Uterus (tissue), 4 donors: ENCODE measurements around the gene GRK3. TPM values are rescaled to one million over a fixed set of nuclear protein-coding genes. Genes with fewer than 3 reads are reported as not detected.
A peak's percentile ranks its signal among the peaks of the same experiment; 100 is the strongest.
"Not testable (repeated sequence)": the region's sequence is repeated elsewhere in the genome, so short reads cannot be mapped to it uniquely, and the experiment has no call there.

Experiments used
- DNase-seq, 2 donors: peaks; one replicate each; pipeline ENCODE4 v3.0.0-alpha.2; 2019 to 2020
- H3K27ac ChIP-seq, 2 donors: fragments of 200-600 bp; sonication (generic); 1 replicate in 1 of 2; 2 replicates in 1 of 2; pipeline ENCODE4 v1.5.1; 2016 to 2018
- H3K27me3 ChIP-seq, 2 donors: fragments of 200-600 bp; sonication (generic); one replicate each; pipeline ENCODE4 v1.5.1; 2018 to 2019; ENCODE audit warnings: control low read depth in 1 of 2
- H3K36me3 ChIP-seq, 2 donors: fragments of 200-600 bp; sonication (generic); one replicate each; pipeline ENCODE4 v1.5.1; 2019; ENCODE audit warnings: control low read depth in 1 of 2
- H3K4me1 ChIP-seq, 2 donors: fragments of 200-600 bp; sonication (generic); one replicate each; pipeline ENCODE4 v1.5.1; 2018 to 2019; ENCODE audit warnings: control low read depth in 1 of 2
- H3K4me3 ChIP-seq, 2 donors: fragments of 200-600 bp; sonication (generic); 1 replicate in 1 of 2; 2 replicates in 1 of 2; pipeline ENCODE4 v1.5.1; 2018 to 2019; ENCODE audit warnings: mild to moderate bottlenecking in 1 of 2
- H3K9me3 ChIP-seq, 2 donors: fragments of 200-600 bp; sonication (generic); one replicate each; pipeline ENCODE4 v1.5.1; 2019; ENCODE audit warnings: control low read depth in 1 of 2
- POLR2A ChIP-seq, 2 donors: fragments of 450-650 bp; IDR thresholded peaks; one replicate each; pipeline ENCODE4 v1.6.1; 2016; ENCODE audit warnings: antibody characterized with exemption in 2 of 2, mild to moderate bottlenecking in 1 of 2, moderate library complexity in 1 of 2
- intact Hi-C: fragments of 100-400 bp; cut with DNase I; formaldehyde crosslinking; loops from one replicate; pipeline ENCODE4 v1.15.1; 2023; ENCODE audit warnings: low total_unique reads
- total RNA-seq, 4 donors: library from RNA; depleted of rRNA in 3 of 4; stranded (reverse); fragments of >200 nt in 3 of 4; gene quantifications; one replicate each; pipeline versions ENCODE4 v1.1.0 to v1.2.4, GENCODE V29; 2014 to 2023
- TF ChIP-seq, protein P1 (sequence below), 4 experiments: fragments of 200-600 bp in 2 of 4; fragments of 450-650 bp in 2 of 4; sonication (generic) in 2 of 4; IDR thresholded peaks; one replicate each; pipeline ENCODE4 v1.5.1; 2016 to 2019; ENCODE audit warnings: antibody characterized with exemption in 4 of 4, mild to moderate bottlenecking in 2 of 4, moderate library complexity in 1 of 4
- donor health status: DM: yes; HTN: yes; CAD: no.

Gene GRK3
- total RNA-seq, 4 donors from 2014 or later = 1.3 to 15.8 (median 8.9) TPM

DNA sequence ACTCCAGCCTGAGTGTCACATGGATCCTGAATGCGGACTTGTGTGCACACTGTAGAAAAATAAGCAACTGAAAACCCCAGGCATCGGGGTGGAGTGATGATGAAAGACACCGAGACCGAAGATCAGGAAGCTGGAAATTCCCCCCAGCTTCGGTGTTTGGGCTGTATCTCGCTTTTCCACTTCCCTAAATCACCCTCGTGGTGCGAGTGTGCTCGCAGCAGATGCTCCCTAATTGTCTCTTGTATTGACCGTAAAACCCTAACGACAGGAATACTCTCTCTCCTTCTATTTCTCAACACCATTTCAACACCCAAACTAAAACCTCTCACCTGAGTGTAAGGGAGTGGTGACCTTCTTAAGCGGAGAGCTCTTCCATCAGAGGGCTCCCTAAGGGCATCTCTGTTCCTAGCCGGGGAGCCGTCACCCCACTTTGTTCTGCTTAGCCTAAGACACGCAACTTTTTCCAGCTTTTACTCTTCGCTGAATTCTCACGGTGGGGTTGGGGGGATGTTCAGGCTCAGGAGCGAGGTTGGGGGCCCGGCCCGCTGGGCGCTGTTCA, 635 bp upstream of the GRK3 start:
- Histone ChIP-seq H3K36me3 (no peaks in the 10 kb centered on the region), H3K27me3 (no peaks in the 10 kb centered on the region), H3K9me3 (no peaks in the 10 kb centered on the region), H3K4me1 (peaks cover 0 to 6% of the 10 kb centered on the region in 2 donors), H3K4me3 (peak overlapping the region; percentile 45 to 76), H3K27ac (peak overlapping the region; percentile 82 to 84)
- intact Hi-C loops = no loop called here
- peak in 1 of 2 donors; percentile 26 for DNase-seq
- TF ChIP-seq, protein P1, sequence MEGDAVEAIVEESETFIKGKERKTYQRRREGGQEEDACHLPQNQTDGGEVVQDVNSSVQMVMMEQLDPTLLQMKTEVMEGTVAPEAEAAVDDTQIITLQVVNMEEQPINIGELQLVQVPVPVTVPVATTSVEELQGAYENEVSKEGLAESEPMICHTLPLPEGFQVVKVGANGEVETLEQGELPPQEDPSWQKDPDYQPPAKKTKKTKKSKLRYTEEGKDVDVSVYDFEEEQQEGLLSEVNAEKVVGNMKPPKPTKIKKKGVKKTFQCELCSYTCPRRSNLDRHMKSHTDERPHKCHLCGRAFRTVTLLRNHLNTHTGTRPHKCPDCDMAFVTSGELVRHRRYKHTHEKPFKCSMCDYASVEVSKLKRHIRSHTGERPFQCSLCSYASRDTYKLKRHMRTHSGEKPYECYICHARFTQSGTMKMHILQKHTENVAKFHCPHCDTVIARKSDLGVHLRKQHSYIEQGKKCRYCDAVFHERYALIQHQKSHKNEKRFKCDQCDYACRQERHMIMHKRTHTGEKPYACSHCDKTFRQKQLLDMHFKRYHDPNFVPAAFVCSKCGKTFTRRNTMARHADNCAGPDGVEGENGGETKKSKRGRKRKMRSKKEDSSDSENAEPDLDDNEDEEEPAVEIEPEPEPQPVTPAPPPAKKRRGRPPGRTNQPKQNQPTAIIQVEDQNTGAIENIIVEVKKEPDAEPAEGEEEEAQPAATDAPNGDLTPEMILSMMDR (IDR thresholded peaks at IDR 0.05) = no peak
- TF ChIP-seq POLR2A (IDR thresholded peaks at IDR 0.05) = no peak

- H3K4me3 ChIP-seq = peak overlapping the region; percentile 29 to 66
- H3K27ac ChIP-seq = peak overlapping the region; percentile 75 to 82
- intact Hi-C loops = no loop called here
- no peaks in the 10 kb centered on the region for H3K36me3 ChIP-seq
- no peaks in the 10 kb centered on the region for H3K27me3 ChIP-seq
- no peak for TF ChIP-seq POLR2A (IDR thresholded peaks at IDR 0.05)
- TF ChIP-seq, protein P1 (IDR thresholded peaks at IDR 0.05) = no peak
- H3K4me1 ChIP-seq = peaks cover 0 to 6% of the 10 kb centered on the region in 2 donors
- peak; percentile 24 to 43 for DNase-seq
- no peaks in the 10 kb centered on the region for H3K9me3 ChIP-seq
Measured at GRCh38 chr22:25564979-25565677, 653 bp downstream of the GRK3 start.

DNA sequence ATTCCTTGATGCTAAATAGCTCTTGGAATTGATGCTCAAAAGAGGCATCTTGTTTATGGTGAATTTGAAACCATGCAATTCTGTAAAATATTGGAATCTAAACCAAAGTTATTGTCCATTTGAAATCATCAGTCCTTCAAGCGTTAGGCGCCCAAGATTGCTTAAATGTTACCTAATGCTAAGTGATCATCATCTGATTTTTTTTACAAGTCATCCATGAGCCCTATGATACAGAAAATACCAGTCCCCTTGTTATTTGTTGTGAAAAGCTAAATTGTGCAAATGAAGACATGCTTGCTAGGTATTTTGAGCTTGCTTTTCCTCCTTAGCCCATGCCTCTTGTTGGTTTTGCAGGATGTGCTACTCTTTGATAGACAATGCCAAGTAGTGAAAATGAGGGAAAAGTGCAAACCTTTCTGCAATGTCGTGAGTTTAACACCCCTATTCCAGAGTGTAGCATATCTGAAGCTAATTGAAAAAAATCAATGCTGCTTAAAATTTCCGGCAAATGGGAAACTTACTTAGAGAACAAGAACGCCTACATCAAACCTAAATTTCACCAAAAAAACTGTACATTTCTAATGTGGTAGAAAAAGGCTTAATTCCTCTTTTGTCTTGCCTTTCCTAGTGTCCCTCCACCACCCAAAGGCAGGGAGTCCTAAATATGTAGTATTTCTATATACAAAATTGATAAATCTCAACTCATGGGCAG, 1.9 kb downstream of the GRK3 start:
- Histone ChIP-seq H3K27ac (no peak overlapping the region), H3K36me3 (no peaks in the 10 kb centered on the region), H3K4me1 (peaks cover 0 to 6% of the 10 kb centered on the region in 2 donors), H3K4me3 (no peak overlapping the region), H3K27me3 (no peaks in the 10 kb centered on the region), H3K9me3 (no peaks in the 10 kb centered on the region)
- TF ChIP-seq POLR2A (IDR thresholded peaks at IDR 0.05) = no peak
- TF ChIP-seq, protein P1 (IDR thresholded peaks at IDR 0.05) = no peak
- intact Hi-C loops = no loop called here
- no peak for DNase-seq

DNA sequence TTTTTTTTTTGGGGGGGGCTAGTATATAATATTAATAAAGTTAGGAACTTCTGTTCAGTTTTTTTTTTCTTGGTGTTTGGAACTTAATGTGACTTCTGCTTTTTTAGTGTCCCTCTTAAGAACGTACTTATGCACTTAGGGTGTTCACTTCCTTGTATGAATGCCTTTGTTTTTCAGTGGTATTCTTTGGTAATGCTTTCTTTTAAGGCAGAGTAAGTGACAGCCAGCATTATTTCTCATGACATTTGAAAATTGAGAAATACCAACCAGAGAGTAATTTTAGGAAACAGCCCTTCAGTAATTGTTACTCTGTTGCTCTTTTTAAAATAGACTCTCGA, 2.4 kb downstream of the GRK3 start:
- Histone ChIP-seq H3K4me1 (peaks cover 0 to 6% of the 10 kb centered on the region in 2 donors), H3K27me3 (no peaks in the 10 kb centered on the region), H3K27ac (no peak overlapping the region), H3K36me3 (no peaks in the 10 kb centered on the region), H3K4me3 (no peak overlapping the region), H3K9me3 (no peaks in the 10 kb centered on the region)
- intact Hi-C loops = no loop called here
- no peak for TF ChIP-seq POLR2A (IDR thresholded peaks at IDR 0.05)
- TF ChIP-seq, protein P1 (IDR thresholded peaks at IDR 0.05) = no peak
- DNase-seq = no peak

DNA sequence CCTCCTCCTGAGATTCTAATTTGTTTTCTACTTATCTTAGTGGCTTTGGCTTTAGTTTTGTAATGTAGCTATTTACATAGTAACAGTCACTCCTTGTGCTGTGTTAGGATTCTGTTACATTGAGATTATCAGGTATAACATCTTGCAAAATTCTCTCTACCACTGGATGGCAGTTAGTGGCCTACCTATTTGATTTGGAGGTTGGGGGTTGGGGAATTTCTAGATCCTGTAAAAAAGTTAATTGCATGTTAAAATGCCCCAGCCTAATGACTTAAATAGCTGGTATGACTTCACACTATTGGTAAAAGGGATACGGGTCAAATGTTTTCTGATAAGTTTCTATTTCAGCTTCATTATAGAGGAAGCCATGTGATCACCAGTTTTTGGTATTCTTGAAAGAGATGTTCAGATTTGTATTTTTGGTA, 2.8 kb downstream of the GRK3 start:
- Histone ChIP-seq H3K27me3 (no peaks in the 10 kb centered on the region), H3K27ac (no peak overlapping the region), H3K4me1 (peaks cover 0 to 6% of the 10 kb centered on the region in 2 donors), H3K9me3 (no peaks in the 10 kb centered on the region), H3K36me3 (no peaks in the 10 kb centered on the region), H3K4me3 (no peak overlapping the region)
- TF ChIP-seq, protein P1 (IDR thresholded peaks at IDR 0.05) = no peak
- TF ChIP-seq POLR2A (IDR thresholded peaks at IDR 0.05) = no peak
- intact Hi-C loops = no loop called here
- no peak for DNase-seq

DNA sequence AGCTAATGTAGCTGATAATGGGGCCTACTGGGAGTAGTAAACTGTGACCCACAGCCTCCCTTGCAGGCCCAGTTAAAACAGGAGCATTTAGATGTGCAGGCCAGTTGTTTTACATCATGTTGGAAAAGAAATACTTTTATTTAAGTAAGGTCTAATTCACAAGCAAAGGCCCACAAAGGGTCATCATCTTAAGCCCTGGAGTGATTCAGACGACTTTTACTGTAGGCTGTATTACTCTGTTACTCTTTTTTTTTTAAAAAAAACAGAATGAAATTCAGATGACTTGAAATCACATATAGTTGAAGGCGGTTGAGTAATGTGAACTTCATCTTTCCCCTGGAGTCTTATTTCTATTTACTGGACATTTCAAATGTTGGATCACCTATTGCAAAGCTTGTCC, 3.6 kb downstream of the GRK3 start:
- H3K36me3 ChIP-seq, H3K4me3 ChIP-seq, H3K27me3 ChIP-seq, H3K9me3 ChIP-seq, DNase-seq, intact Hi-C loops, H3K4me1 ChIP-seq, H3K27ac ChIP-seq: not testable (repeated sequence)
